Fibroblast of upper back skin (primary cell): Measurements from ENCODE around the gene RNF19B.
"Not testable (repeated sequence)": the region's sequence is repeated elsewhere in the genome, so short reads cannot be mapped to it uniquely, and the experiment has no call there.

Experiments used
- DNase-seq: peaks from one replicate; pipeline ENCODE4 v3.0.0-alpha.2; 2013

RNF19B gene

GRCh38 chr1:32992489-32993323 is 28.1 kb upstream of the RNF19B start:
- DNase-seq, result peak; percentile 97

- DNase-seq, result no peak
These were observed 27.3 kb upstream of the RNF19B start for GRCh38 chr1:32991819-32992488.

- no peak for DNase-seq
These were observed 26.8 kb upstream of the RNF19B start for GRCh38 chr1:32991386-32991785.

- DNase-seq, result no peak
These were observed 26.3 kb upstream of the RNF19B start for GRCh38 chr1:32990887-32991286.

GRCh38 chr1:32989160-32990050 is 24.8 kb upstream of the RNF19B start:
- peak; percentile 95 for DNase-seq

- peak; percentile 84 for DNase-seq
These were observed 24.1 kb upstream of the RNF19B start for GRCh38 chr1:32988665-32989064.

GRCh38 chr1:32985226-32985625 is 20.6 kb upstream of the RNF19B start:
- no peak for DNase-seq

GRCh38 chr1:32984455-32985171 is 20.0 kb upstream of the RNF19B start:
- DNase-seq, result peak; percentile 74

- DNase-seq, result no peak
These were observed 19.5 kb upstream of the RNF19B start for GRCh38 chr1:32984090-32984454.

- DNase-seq, result no peak
These were observed 18.4 kb upstream of the RNF19B start for GRCh38 chr1:32983020-32983419.

- peak; percentile 85 for DNase-seq
These were observed 16.6 kb upstream of the RNF19B start for GRCh38 chr1:32981003-32981901.

- no peak for DNase-seq
These were observed 15.5 kb upstream of the RNF19B start for GRCh38 chr1:32980080-32980479.

GRCh38 chr1:32978854-32979253 is 14.2 kb upstream of the RNF19B start:
- no peak for DNase-seq

- no peak for DNase-seq
These were observed 13.0 kb upstream of the RNF19B start for GRCh38 chr1:32977546-32978087.

GRCh38 chr1:32975055-32975454 is 10.4 kb upstream of the RNF19B start:
- not testable (repeated sequence) for DNase-seq

- not testable (repeated sequence) for DNase-seq
These were observed 8.8 kb upstream of the RNF19B start for GRCh38 chr1:32973458-32973857.

GRCh38 chr1:32972814-32973428 is 8.3 kb upstream of the RNF19B start:
- no peak for DNase-seq

GRCh38 chr1:32971576-32971975 is 7.0 kb upstream of the RNF19B start:
- no peak for DNase-seq

- DNase-seq, result no peak
These were observed 6.5 kb upstream of the RNF19B start for GRCh38 chr1:32971156-32971555.

GRCh38 chr1:32969566-32969965 is 5.0 kb upstream of the RNF19B start:
- peak; percentile 91 for DNase-seq
